Urinary bladder (tissue), 4 donors: ENCODE measurements around the gene SCAF4. TPM values are rescaled to one million over a fixed set of nuclear protein-coding genes. Genes with fewer than 3 reads are reported as not detected.
A peak's percentile ranks its signal among the peaks of the same experiment; 100 is the strongest.
"Not testable (repeated sequence)": the region's sequence is repeated elsewhere in the genome, so short reads cannot be mapped to it uniquely, and the experiment has no call there.

ENCODE experiments used
- DNase-seq: peaks from one replicate; pipeline ENCODE4 v3.0.0-alpha.2; 2015; ENCODE audit errors: extremely low spot score
- H3K27ac ChIP-seq: one replicate; pipeline ENCODE4 v1.5.1; 2013; ENCODE audit warnings: low read depth, mild to moderate bottlenecking, moderate library complexity
- H3K36me3 ChIP-seq: one replicate; pipeline ENCODE4 v1.6.1; 2013; ENCODE audit warnings: mild to moderate bottlenecking, moderate library complexity; ENCODE audit not compliant: insufficient read depth
- H3K4me1 ChIP-seq: one replicate; pipeline ENCODE4 v1.6.1; 2013; ENCODE audit warnings: mild to moderate bottlenecking, moderate library complexity; ENCODE audit not compliant: insufficient read depth
- H3K4me3 ChIP-seq: one replicate; pipeline ENCODE4 v1.5.1; 2013; ENCODE audit warnings: low read depth, low read length
- WGBS: extraction: QIAGEN DNeasy Blood & Tissue Kit; methylation state at CpG from one replicate; pipeline ENCODE4 v1.1.7; 2013; 5-methylcytosine and 5-hydroxymethylcytosine counted together
- polyA plus RNA-seq: library from polyadenylated mRNA; stranded (reverse); fragments of 200-250 nt; gene quantifications from one replicate; pipeline ENCODE4 v1.2.3, GENCODE V29; 2013
- total RNA-seq: library from RNA; depleted of rRNA; stranded (reverse); fragments of >200 nt; gene quantifications from one replicate; pipeline ENCODE4 v1.2.3, GENCODE V29; 2014
- donor health status: healthy with polysubstance abuse.
- donor health status: healthy.

The SCAF4 gene
- total and polyA plus RNA-seq, 2 donors = 14.4 to 19.6 TPM

GRCh38 chr21:31753949-31754707, 22.2 kb upstream of the SCAF4 start:
- WGBS = 65% methylated on average over 4 of the region's 4 CpGs
- no peak for DNase-seq
- Histone ChIP-seq H3K27ac (no peak overlapping the region), H3K4me3 (no peak overlapping the region), H3K4me1 (no peaks in the 10 kb centered on the region), H3K36me3 (no peaks in the 10 kb centered on the region)

DNA sequence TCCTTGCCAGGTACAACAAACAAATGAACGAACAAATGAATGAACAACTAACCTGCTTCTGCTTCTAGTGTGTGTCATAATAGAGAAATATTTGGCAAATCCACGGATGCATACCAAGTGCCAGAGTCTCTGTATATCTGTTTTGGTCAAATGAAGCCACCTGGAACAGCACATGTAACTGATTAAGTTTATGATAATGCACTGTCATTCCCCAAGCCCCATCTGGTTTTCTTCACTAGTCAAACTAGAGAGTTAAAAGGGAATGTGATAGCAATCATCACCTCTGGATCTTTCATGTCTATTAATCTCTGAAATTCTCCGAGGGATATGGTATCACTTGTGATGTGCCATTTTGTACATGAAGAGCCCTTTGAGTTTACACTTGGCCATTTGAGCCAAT, 21.0 kb upstream of the SCAF4 start:
- no peak for DNase-seq
- no peaks in the 10 kb centered on the region for H3K4me1 ChIP-seq
- H3K4me3 ChIP-seq = no peak overlapping the region
- WGBS = 42% methylated on average over 3 of the region's 3 CpGs
- no peaks in the 10 kb centered on the region for H3K36me3 ChIP-seq
- H3K27ac ChIP-seq = no peak overlapping the region

DNA sequence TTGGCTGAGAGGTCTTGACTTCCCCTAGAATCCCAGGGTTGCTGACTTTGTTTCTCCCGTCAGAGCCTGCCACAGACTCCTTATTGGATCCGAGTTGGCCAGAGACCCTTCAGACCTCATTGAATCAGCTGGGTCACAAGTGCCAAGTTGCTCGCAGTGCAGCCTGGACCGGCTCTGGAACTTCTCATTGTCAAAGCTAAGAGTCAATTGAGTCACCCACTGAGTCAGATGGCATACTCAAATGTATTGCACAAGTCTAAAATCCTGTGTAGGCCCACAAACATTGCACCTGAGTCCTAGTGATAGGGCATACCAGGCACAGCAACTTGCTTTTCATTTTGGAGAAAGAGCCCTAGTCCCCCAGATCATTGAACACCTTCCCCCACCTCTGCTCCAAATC, 20.4 kb upstream of the SCAF4 start:
- WGBS = 85% methylated on average over 4 of the region's 4 CpGs
- no peak for DNase-seq
- no peak overlapping the region for H3K4me3 ChIP-seq
- H3K36me3 ChIP-seq = no peaks in the 10 kb centered on the region
- H3K27ac ChIP-seq = no peak overlapping the region
- H3K4me1 ChIP-seq = no peaks in the 10 kb centered on the region

- H3K27ac ChIP-seq = no peak overlapping the region
- H3K36me3 ChIP-seq = no peaks in the 10 kb centered on the region
- no peak overlapping the region for H3K4me3 ChIP-seq
- DNase-seq = no peak
- H3K4me1 ChIP-seq = no peaks in the 10 kb centered on the region
Measured at GRCh38 chr21:31750843-31751242, 18.9 kb upstream of the SCAF4 start.

- no peaks in the 10 kb centered on the region for H3K4me1 ChIP-seq
- no peak overlapping the region for H3K4me3 ChIP-seq
- WGBS = 87% methylated on average over 5 of the region's 5 CpGs
- no peak for DNase-seq
- no peaks in the 10 kb centered on the region for H3K36me3 ChIP-seq
- H3K27ac ChIP-seq = no peak overlapping the region
Measured at GRCh38 chr21:31744182-31744800, 12.4 kb upstream of the SCAF4 start.

GRCh38 chr21:31743712-31744111, 11.8 kb upstream of the SCAF4 start:
- Histone ChIP-seq H3K4me1 (no peaks in the 10 kb centered on the region), H3K27ac (no peak overlapping the region), H3K4me3 (no peak overlapping the region), H3K36me3 (no peaks in the 10 kb centered on the region)
- WGBS = 95% methylated on average over 1 of the region's 1 CpG
- no peak for DNase-seq

GRCh38 chr21:31741116-31741515, 9.2 kb upstream of the SCAF4 start:
- H3K4me3 ChIP-seq = no peak overlapping the region
- 83% methylated on average over 5 of the region's 5 CpGs for WGBS
- H3K4me1 ChIP-seq = peaks cover 1% of the 10 kb centered on the region
- DNase-seq = no peak
- no peaks in the 10 kb centered on the region for H3K36me3 ChIP-seq
- no peak overlapping the region for H3K27ac ChIP-seq

- H3K36me3 ChIP-seq, H3K27ac ChIP-seq, DNase-seq, H3K4me3 ChIP-seq, H3K4me1 ChIP-seq: not testable (repeated sequence)
- WGBS = 87% methylated on average over 8 of the region's 8 CpGs
Measured at GRCh38 chr21:31737586-31738397, 5.9 kb upstream of the SCAF4 start.

GRCh38 chr21:31735511-31735992, 3.6 kb upstream of the SCAF4 start:
- no peak overlapping the region for H3K27ac ChIP-seq
- 83% methylated on average over 4 of the region's 4 CpGs for WGBS
- H3K36me3 ChIP-seq = no peaks in the 10 kb centered on the region
- no peak for DNase-seq
- H3K4me3 ChIP-seq = no peak overlapping the region
- peaks cover 1% of the 10 kb centered on the region for H3K4me1 ChIP-seq

DNA sequence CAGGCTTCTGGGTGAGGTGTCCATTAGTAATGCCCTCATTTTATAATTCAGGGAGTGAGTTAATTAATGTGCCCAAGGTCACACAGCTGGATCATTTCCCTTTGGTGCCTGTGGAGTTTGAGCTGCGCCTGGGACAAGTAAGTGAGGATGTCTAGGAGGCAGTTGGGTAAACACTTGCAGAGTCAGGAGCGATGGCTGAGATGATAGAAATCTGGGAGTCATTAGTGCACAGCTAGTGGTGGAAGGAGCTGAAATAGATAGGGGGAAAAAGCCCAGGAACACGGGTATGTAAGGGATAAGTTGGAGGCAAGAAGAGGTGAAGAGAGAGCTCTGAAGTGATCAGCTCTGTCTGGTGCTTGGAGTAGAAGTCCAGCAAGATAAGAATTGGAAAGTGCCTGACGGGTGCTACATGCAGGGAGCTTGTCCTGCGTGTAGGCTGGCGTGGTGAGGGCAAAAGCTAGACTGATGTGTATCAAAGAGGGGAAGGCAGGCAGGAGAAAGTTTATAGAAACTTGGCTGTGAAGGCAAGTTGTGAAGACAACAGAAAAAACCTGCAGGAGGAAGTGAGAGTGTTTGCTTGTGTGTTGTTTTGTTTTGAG, 1.7 kb upstream of the SCAF4 start:
- no peak overlapping the region for H3K27ac ChIP-seq
- H3K36me3 ChIP-seq = no peaks in the 10 kb centered on the region
- no peak for DNase-seq
- WGBS = 56% methylated on average over 6 of the region's 6 CpGs
- H3K4me3 ChIP-seq = no peak overlapping the region
- peaks cover 4% of the 10 kb centered on the region for H3K4me1 ChIP-seq

GRCh38 chr21:31732597-31733550, 956 bp upstream of the SCAF4 start:
- H3K4me3 ChIP-seq = peak overlapping the region; percentile 89
- H3K36me3 ChIP-seq = no peaks in the 10 kb centered on the region
- H3K4me1 ChIP-seq = peaks cover 4% of the 10 kb centered on the region
- DNase-seq = peak; percentile 35
- 25% methylated on average over 20 of the region's 20 CpGs for WGBS
- H3K27ac ChIP-seq = no peak overlapping the region

DNA sequence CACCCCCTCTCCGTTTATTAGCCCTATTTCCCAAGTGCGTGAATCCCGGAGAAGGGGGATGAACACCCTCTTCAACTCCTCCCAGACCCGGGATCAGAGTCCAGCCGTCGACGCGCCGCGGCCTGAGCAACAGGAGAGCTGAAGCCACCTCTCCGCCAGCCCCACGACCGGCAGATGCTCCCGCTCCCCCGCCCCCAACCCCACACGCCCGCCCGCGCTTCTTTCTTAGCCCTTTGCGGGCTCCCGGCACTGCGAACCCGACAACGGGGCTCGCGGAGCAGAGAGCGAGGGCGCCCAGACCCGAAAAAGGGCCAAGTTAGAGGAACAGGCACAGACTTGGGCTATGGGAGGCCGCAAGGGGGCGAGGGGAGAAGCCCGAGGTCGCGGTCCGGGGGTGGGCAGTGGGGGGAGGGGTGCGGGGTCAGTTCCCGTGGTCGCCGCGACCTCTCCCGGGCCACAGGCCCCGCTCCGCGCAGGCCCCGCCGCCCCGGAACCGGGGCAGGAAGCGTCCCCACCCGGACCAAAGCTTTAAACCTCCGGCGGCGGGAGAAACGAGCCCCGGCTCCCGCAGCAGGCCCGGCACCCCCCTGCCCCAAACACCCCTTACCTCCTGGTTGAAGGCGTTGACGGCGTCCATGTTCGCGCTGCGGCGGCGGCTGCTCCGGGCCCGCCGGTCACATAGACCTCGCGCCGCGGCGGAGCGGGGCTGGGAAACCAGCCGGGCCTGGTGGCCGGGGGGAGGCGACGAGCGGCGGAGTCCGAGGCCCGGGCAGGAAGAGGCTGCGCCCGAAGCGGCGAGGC, 662 bp downstream of the SCAF4 start:
- H3K27ac ChIP-seq = peak overlapping the region; percentile 96
- DNase-seq = no peak
- H3K4me1 ChIP-seq = peaks cover 3% of the 10 kb centered on the region
- no peaks in the 10 kb centered on the region for H3K36me3 ChIP-seq
- WGBS = under 1% methylated on average over 86 of the region's 86 CpGs
- H3K4me3 ChIP-seq = peak overlapping the region; percentile 89
